ENCODE results near the gene SCN4A. TPM values are rescaled to one million over a fixed set of nuclear protein-coding genes. Genes with fewer than 3 reads are reported as not detected.

Gene SCN4A
- total RNA-seq, 1 donor from 2014 or later: 0.95 TPM

DNA sequence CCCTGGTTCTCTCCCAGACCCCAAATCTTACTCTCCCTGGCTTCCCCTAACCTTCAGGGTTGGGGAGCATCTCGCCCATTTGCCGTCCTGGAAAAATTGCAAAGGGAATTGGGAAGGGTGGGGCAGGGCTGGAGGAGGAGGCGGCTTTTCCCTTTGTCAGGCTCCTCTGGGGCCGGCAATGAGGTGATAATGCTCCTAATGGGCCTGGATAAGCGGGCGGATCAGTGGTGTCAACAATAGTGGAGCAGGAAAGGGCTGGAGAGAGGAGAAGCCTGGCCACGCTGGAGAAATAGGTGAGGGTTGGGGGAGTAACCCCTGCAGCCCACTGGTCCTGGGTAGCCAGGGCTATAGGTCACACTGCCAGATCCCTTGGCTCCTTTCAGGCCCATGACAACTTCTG is 12.3 kb downstream of the SCN4A start:
- Mint-ChIP-seq H3K27me3 (ENCODE audit: unreplicated experiment) (peaks cover 7% of the 10 kb centered on the region), H3K27ac (ENCODE audit: unreplicated experiment) (no peak overlapping the region), H3K9me3 (ENCODE audit: unreplicated experiment) (no peaks in the 10 kb centered on the region), H3K4me1 (ENCODE audit: unreplicated experiment) (peaks cover 3% of the 10 kb centered on the region), H3K36me3 (ENCODE audit: low read depth, unreplicated experiment) (no peaks in the 10 kb centered on the region), H3K4me3 (ENCODE audit: unreplicated experiment) (no peak overlapping the region)
- TF ChIP-seq, protein P1, sequence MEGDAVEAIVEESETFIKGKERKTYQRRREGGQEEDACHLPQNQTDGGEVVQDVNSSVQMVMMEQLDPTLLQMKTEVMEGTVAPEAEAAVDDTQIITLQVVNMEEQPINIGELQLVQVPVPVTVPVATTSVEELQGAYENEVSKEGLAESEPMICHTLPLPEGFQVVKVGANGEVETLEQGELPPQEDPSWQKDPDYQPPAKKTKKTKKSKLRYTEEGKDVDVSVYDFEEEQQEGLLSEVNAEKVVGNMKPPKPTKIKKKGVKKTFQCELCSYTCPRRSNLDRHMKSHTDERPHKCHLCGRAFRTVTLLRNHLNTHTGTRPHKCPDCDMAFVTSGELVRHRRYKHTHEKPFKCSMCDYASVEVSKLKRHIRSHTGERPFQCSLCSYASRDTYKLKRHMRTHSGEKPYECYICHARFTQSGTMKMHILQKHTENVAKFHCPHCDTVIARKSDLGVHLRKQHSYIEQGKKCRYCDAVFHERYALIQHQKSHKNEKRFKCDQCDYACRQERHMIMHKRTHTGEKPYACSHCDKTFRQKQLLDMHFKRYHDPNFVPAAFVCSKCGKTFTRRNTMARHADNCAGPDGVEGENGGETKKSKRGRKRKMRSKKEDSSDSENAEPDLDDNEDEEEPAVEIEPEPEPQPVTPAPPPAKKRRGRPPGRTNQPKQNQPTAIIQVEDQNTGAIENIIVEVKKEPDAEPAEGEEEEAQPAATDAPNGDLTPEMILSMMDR (IDR thresholded peaks at IDR 0.05; ENCODE audit: unreplicated experiment): no peak
- no peak for DNase-seq (ENCODE audit: low spot score)

DNA sequence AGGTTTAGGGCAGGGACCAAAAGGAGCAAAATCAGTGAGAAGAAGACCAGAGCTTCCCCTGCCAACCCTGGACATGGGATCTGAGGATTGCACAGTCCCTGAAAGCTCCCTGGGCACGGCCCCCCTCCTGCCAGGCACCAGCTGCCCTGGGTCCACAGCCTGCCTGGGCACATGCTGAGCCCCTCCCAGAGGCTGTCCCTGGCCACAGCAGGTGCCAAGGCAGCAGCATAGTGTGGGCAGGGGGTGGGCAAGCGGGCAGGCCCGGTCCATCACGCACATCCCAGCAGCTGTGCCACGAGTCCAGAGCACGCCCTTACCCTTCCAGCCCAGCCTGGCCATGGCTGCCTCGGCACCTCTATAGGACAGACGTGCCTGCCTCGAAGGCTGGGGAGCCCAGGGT is 12.7 kb downstream of the SCN4A start:
- no peaks in the 10 kb centered on the region for H3K9me3 Mint-ChIP-seq (ENCODE audit: unreplicated experiment)
- H3K36me3 Mint-ChIP-seq (ENCODE audit: low read depth, unreplicated experiment): no peaks in the 10 kb centered on the region
- TF ChIP-seq, protein P1 (IDR thresholded peaks at IDR 0.05; ENCODE audit: unreplicated experiment): no peak
- no peak overlapping the region for H3K27ac Mint-ChIP-seq (ENCODE audit: unreplicated experiment)
- no peak for DNase-seq (ENCODE audit: low spot score)
- peaks cover 7% of the 10 kb centered on the region for H3K27me3 Mint-ChIP-seq (ENCODE audit: unreplicated experiment)
- no peak overlapping the region for H3K4me3 Mint-ChIP-seq (ENCODE audit: unreplicated experiment)
- peaks cover 3% of the 10 kb centered on the region for H3K4me1 Mint-ChIP-seq (ENCODE audit: unreplicated experiment)

- peaks cover 5% of the 10 kb centered on the region for H3K27me3 Mint-ChIP-seq (ENCODE audit: unreplicated experiment)
- no peaks in the 10 kb centered on the region for H3K9me3 Mint-ChIP-seq (ENCODE audit: unreplicated experiment)
- H3K36me3 Mint-ChIP-seq (ENCODE audit: low read depth, unreplicated experiment): no peaks in the 10 kb centered on the region
- DNase-seq (ENCODE audit: low spot score): no peak
- no peak overlapping the region for H3K27ac Mint-ChIP-seq (ENCODE audit: unreplicated experiment)
- H3K4me3 Mint-ChIP-seq (ENCODE audit: unreplicated experiment): no peak overlapping the region
- H3K4me1 Mint-ChIP-seq (ENCODE audit: unreplicated experiment): no peaks in the 10 kb centered on the region
- TF ChIP-seq, protein P1 (IDR thresholded peaks at IDR 0.05; ENCODE audit: unreplicated experiment): no peak
Observed at GRCh38 chr17:63956296-63956920, 16.3 kb downstream of the SCN4A start.

DNA sequence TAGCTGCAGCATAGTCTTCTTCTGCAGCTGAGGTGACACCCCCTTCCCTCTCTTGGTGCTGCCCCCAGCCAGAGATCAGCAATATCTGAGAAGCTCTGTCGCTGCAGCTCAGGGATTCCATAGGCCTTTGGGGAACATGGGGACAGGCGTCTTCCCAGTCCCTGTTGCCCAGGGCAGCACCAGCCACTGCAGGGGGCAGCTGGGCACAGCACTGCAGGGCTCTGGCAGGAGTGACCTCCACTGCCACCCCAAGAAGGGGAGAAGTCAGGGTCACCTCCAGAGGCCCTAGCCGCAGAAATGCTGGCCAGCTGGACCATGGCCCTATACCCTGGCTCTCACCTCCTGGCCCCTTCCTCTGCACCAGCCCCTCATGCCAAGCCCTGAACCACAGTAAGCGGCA is 16.9 kb downstream of the SCN4A start:
- no peaks in the 10 kb centered on the region for H3K4me1 Mint-ChIP-seq (ENCODE audit: unreplicated experiment)
- H3K9me3 Mint-ChIP-seq (ENCODE audit: unreplicated experiment): no peaks in the 10 kb centered on the region
- no peak overlapping the region for H3K4me3 Mint-ChIP-seq (ENCODE audit: unreplicated experiment)
- DNase-seq (ENCODE audit: low spot score): no peak
- H3K27me3 Mint-ChIP-seq (ENCODE audit: unreplicated experiment): peaks cover 5% of the 10 kb centered on the region
- no peak overlapping the region for H3K27ac Mint-ChIP-seq (ENCODE audit: unreplicated experiment)
- TF ChIP-seq, protein P1 (IDR thresholded peaks at IDR 0.05; ENCODE audit: unreplicated experiment): no peak
- H3K36me3 Mint-ChIP-seq (ENCODE audit: low read depth, unreplicated experiment): no peaks in the 10 kb centered on the region

- H3K27me3 Mint-ChIP-seq (ENCODE audit: unreplicated experiment): peaks cover 5% of the 10 kb centered on the region
- H3K9me3 Mint-ChIP-seq (ENCODE audit: unreplicated experiment): no peaks in the 10 kb centered on the region
- no peak for DNase-seq (ENCODE audit: low spot score)
- H3K27ac Mint-ChIP-seq (ENCODE audit: unreplicated experiment): no peak overlapping the region
- TF ChIP-seq, protein P1 (IDR thresholded peaks at IDR 0.05; ENCODE audit: unreplicated experiment): no peak
- H3K4me1 Mint-ChIP-seq (ENCODE audit: unreplicated experiment): no peaks in the 10 kb centered on the region
- no peaks in the 10 kb centered on the region for H3K36me3 Mint-ChIP-seq (ENCODE audit: low read depth, unreplicated experiment)
- H3K4me3 Mint-ChIP-seq (ENCODE audit: unreplicated experiment): no peak overlapping the region
Observed at GRCh38 chr17:63955232-63955631, 17.5 kb downstream of the SCN4A start.
